Activated naive CD8-positive, alpha-beta T cell treated with anti-CD3 and anti-CD28 coated beads, Interleukin-2, amount 10 ng/mL, durations not matched to agents 7 days and 5 days (primary cell): ENCODE results near the gene ADPRM. TPM values are rescaled to one million over a fixed set of nuclear protein-coding genes. Genes with fewer than 3 reads are reported as not detected.

ENCODE experiments used
- ATAC-seq: fragments of 150-1000 bp; cut with Tn5 transposase; one replicate; pipeline ENCODE4 v1.10.0; 2021; ENCODE audit warnings: low read depth, moderate library complexity
- POLR2A ChIA-PET: fragments of 350-600 bp; sonication (Branson Sonifier 250); formaldehyde crosslinking; loops from one replicate; lab custom pipeline; 2021; ENCODE audit warnings: antibody characterized with exemption; lab: Charles Lee
- DNase-seq: peaks from one replicate; pipeline ENCODE4 v3.0.0; 2021
- H3K27ac Mint-ChIP-seq: one replicate; pipeline ENCODE4 v1.8.0; 2022; ENCODE audit warnings: mild to moderate bottlenecking, mixed read lengths
- H3K27me3 Mint-ChIP-seq: one replicate; pipeline ENCODE4 v1.8.0; 2022; ENCODE audit warnings: mild to moderate bottlenecking, moderate library complexity, mixed read lengths
- H3K36me3 Mint-ChIP-seq: one replicate; pipeline ENCODE4 v1.8.0; 2021; ENCODE audit warnings: mild to moderate bottlenecking, mixed read lengths
- H3K4me1 Mint-ChIP-seq: one replicate; pipeline ENCODE4 v1.8.0; 2021; ENCODE audit warnings: mixed read lengths
- H3K4me3 Mint-ChIP-seq: one replicate; pipeline ENCODE4 v1.8.0; 2022; ENCODE audit warnings: mild to moderate bottlenecking, moderate library complexity, mixed read lengths
- H3K9me3 Mint-ChIP-seq: one replicate; pipeline ENCODE4 v1.8.0; 2021; ENCODE audit warnings: mixed read lengths
- total RNA-seq, 2 experiments: library from RNA; stranded (reverse); gene quantifications; one replicate each; pipeline ENCODE4 v1.2.3, GENCODE V29; 2021

Gene ADPRM, protein sequence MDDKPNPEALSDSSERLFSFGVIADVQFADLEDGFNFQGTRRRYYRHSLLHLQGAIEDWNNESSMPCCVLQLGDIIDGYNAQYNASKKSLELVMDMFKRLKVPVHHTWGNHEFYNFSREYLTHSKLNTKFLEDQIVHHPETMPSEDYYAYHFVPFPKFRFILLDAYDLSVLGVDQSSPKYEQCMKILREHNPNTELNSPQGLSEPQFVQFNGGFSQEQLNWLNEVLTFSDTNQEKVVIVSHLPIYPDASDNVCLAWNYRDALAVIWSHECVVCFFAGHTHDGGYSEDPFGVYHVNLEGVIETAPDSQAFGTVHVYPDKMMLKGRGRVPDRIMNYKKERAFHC
- total RNA-seq = 10 to 100 TPM; 19.3 to 23.9 TPM

DNA sequence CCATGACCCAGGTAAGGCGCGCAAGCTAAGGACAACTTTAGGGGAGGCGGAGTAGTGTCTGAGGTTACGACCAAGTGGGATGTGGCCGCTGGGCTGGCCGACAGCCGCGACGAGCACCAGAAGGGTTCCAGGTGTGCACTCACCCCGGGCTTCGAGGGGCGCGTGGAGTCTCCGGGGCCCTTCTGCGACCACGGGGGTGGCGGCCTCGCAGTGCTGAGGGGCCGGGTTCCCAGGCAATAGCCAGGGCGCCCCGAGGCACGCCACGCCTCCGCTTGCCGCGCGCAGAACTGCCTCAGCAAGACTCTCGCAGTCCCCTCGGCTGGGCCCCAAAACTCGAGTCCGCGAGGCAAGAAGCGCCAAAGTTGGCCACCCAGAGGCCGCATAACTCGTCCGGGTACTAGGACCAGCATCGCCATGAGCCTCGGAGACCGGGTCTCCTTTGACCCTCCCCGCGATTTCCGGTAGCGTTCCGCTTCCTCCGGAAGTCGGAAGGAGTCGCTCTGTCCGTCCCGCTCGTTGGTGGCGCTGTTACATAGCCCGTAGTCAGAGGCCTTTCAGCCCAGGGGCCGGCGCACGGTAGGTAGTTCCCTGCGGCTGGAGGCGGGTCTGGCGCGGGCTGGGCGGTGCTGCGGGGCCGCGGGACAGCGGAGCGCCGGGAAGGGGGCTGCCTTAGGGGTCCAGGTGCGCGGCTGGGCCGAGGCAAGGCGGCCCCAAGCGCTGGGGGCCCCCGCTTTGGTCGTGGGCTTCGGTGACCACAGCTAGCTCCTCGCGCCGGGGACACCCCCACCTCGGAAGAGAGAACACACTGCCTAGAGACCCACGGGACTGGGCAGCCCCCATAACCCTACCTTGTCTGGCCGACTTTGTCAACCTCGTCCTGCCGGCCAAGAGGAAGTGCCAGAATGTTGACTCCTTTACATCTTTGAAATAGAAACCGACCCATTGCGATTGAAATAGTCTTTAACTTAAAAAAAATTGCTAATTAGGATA lies at the start of gene ADPRM, which contains the start of gene SCO1:
Gene ADPRM (plus strand): TSS at position 503 of the 990 bp plus-strand sequence. CDS start 7,333 bp downstream, outside the sequence.
Gene SCO1 (minus strand): TSS at position 442 of the 990 bp plus-strand sequence. CDS start 26 bp downstream, at position 416.
- peak; percentile 86 for DNase-seq
- POLR2A ChIA-PET = interaction anchor here (0.6 kb wide), 1 partner anchor 452 kb away, joined by 3 read pairs; no protein-coding TSS in a partner anchor
- ATAC-seq = peak; percentile 94
- Mint-ChIP-seq H3K27ac (peak within 1 kb of the TSS; percentile 96), H3K9me3 (no peaks in the 10 kb centered on the region), H3K36me3 (peaks cover 27% of the 10 kb centered on the region), H3K4me1 (peaks cover 53% of the 10 kb centered on the region), H3K4me3 (peak within 1 kb of the TSS; percentile 93), H3K27me3 (no peaks in the 10 kb centered on the region)

DNA sequence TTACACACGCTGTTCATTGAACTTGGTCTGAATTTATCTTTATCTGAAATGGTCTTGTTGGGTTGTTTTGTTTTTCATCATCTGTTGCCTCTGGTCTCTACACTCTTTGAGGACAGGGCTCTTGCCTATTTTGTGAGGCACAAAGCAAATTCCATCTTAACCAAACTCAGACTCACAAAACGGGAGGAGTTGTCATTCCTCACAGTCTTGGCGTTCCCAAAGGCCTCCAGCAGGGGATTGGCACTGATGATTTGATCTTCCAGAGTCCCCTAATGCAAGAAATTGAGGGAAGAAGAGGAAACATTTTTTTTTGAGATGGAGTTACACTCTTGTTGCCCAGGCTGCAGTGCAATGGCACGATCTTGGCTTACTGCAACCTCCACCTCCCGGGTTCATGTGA lies 49.0 kb upstream of the ADPRM start:
- no peak overlapping the region for H3K27ac Mint-ChIP-seq
- no peaks in the 10 kb centered on the region for H3K27me3 Mint-ChIP-seq
- DNase-seq (no peak), ATAC-seq (no peak)
- H3K4me3 Mint-ChIP-seq = no peak overlapping the region
- POLR2A ChIA-PET = no interaction called here
- H3K4me1 Mint-ChIP-seq = peaks cover 6% of the 10 kb centered on the region
- H3K36me3 Mint-ChIP-seq = no peaks in the 10 kb centered on the region
- no peaks in the 10 kb centered on the region for H3K9me3 Mint-ChIP-seq

DNA sequence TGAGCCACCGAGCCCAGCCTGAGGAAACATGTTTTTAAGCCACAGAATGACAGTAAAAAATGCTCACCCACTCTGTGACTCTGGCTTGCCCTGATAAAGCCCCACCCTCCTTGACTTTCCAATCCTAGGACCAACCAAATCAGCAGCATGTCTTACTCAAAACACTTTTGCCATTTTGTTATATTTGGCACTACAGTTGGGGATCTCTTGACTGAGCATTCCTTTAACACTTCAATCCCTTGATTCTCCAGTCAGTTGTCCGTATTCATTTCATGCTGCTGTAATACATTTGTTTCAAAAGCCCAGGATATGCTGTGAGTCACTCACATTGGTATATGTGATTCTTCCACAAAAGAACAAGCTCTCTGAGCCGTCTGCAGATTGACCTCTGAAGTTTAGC lies 48.4 kb upstream of the ADPRM start:
- POLR2A ChIA-PET = no interaction called here
- ATAC-seq = no peak
- H3K9me3 Mint-ChIP-seq = no peaks in the 10 kb centered on the region
- H3K36me3 Mint-ChIP-seq = no peaks in the 10 kb centered on the region
- no peak overlapping the region for H3K4me3 Mint-ChIP-seq
- peaks cover 7% of the 10 kb centered on the region for H3K4me1 Mint-ChIP-seq
- no peak overlapping the region for H3K27ac Mint-ChIP-seq
- H3K27me3 Mint-ChIP-seq = peaks cover under 1% of the 10 kb centered on the region
- no peak for DNase-seq

DNA sequence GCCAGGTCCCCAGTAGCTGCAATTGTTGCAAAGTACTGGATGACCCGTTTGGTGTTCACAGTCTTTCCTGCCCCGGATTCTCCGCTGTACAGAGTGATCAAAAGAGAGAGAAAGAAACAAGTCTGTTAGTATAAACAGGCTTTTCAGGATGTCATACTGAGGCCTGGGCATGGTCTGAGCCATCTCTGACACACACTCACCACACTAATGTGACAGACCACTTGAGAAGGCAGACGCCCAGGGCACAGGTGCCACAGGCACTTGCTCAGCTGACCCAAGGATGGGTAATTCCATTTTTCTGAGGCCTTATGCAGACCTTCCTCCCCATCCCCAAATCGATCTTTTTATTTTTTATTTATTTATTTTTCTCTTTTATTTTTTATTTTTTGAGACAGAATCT lies 47.8 kb upstream of the ADPRM start:
- POLR2A ChIA-PET = no interaction called here
- ATAC-seq (no peak), DNase-seq (no peak)
- Mint-ChIP-seq H3K4me1 (peaks cover 7% of the 10 kb centered on the region), H3K27me3 (peaks cover 1% of the 10 kb centered on the region), H3K36me3 (no peaks in the 10 kb centered on the region), H3K9me3 (no peaks in the 10 kb centered on the region), H3K27ac (no peak overlapping the region), H3K4me3 (no peak overlapping the region)

GRCh38 chr17:10651927-10652326 lies 45.5 kb upstream of the ADPRM start:
- POLR2A ChIA-PET = no interaction called here
- H3K4me1 Mint-ChIP-seq = peaks cover 7% of the 10 kb centered on the region
- no peaks in the 10 kb centered on the region for H3K9me3 Mint-ChIP-seq
- peak overlapping the region; percentile 7 for H3K27ac Mint-ChIP-seq
- H3K27me3 Mint-ChIP-seq = peaks cover 1% of the 10 kb centered on the region
- DNase-seq (no peak), ATAC-seq (no peak)
- no peak overlapping the region for H3K4me3 Mint-ChIP-seq
- no peaks in the 10 kb centered on the region for H3K36me3 Mint-ChIP-seq

- POLR2A ChIA-PET = no interaction called here
- Mint-ChIP-seq H3K27me3 (peaks cover 1% of the 10 kb centered on the region), H3K36me3 (no peaks in the 10 kb centered on the region), H3K4me1 (peaks cover 7% of the 10 kb centered on the region), H3K4me3 (peak overlapping the region; percentile 14), H3K27ac (peak overlapping the region; percentile 40), H3K9me3 (no peaks in the 10 kb centered on the region)
- ATAC-seq (peak; percentile 63), DNase-seq (no peak)
Observed at GRCh38 chr17:10652984-10653659, 44.3 kb upstream of the ADPRM start.

DNA sequence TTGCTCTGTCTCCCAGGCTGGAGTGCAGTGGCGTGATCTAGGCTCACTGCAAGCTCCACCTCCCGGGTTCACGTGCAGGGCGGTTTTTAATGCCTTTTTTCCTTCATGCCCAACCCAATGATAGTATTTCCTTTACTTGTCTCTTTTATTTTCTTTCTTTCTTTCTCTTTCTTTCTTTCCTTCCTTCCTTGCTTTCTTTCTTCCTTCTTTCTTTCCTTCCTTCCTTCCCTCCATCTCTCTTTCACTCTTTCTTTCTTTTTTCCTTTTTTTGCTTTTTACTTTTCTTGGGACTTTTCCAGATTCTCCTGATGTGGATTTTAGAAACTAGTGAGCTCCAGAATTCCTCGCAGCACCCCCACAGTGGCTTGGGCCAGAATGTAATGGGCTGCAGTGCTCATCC lies 43.4 kb upstream of the ADPRM start:
- Mint-ChIP-seq H3K36me3 (no peaks in the 10 kb centered on the region), H3K27me3 (peaks cover 1% of the 10 kb centered on the region), H3K4me1 (peaks cover 7% of the 10 kb centered on the region), H3K4me3 (no peak overlapping the region), H3K9me3 (no peaks in the 10 kb centered on the region), H3K27ac (no peak overlapping the region)
- no peak for ATAC-seq
- POLR2A ChIA-PET = no interaction called here
- no peak for DNase-seq

GRCh38 chr17:10657148-10657547 lies 40.2 kb upstream of the ADPRM start, which contains the start of gene MYH3:
MYH3 (minus strand) TSS chr17:10657309; CDS start chr17:10655064, 2,245 bp downstream.
- Mint-ChIP-seq H3K27me3 (peaks cover 1% of the 10 kb centered on the region), H3K4me3 (no peak within 1 kb of the TSS), H3K36me3 (no peaks in the 10 kb centered on the region), H3K4me1 (peaks cover 7% of the 10 kb centered on the region), H3K9me3 (no peaks in the 10 kb centered on the region), H3K27ac (no peak within 1 kb of the TSS)
- DNase-seq = no peak
- POLR2A ChIA-PET = no interaction called here
- ATAC-seq = no peak

DNA sequence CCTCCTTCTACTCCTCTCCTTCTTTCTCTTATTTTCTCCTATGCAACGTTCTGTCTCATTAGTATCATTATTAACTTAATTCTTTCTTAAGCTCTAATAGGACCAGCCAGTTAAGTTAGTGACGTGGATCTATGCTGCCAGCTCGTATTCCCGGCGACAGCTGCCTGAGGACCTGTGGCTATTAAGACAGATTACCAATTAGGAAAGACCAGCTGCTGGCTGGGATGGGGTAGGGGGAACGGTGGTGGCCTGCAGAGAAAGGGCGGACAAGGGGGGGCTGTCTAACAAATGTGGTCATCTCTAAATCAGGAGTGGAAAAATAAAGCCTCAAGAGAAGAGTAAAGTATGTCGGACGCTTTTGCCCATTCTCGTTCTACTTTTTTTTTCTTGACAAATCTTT lies 39.5 kb upstream of the ADPRM start:
- peaks cover 5% of the 10 kb centered on the region for H3K4me1 Mint-ChIP-seq
- H3K4me3 Mint-ChIP-seq = no peak overlapping the region
- no peaks in the 10 kb centered on the region for H3K9me3 Mint-ChIP-seq
- no peaks in the 10 kb centered on the region for H3K36me3 Mint-ChIP-seq
- H3K27me3 Mint-ChIP-seq = peaks cover 1% of the 10 kb centered on the region
- POLR2A ChIA-PET = no interaction called here
- DNase-seq (no peak), ATAC-seq (no peak)
- no peak overlapping the region for H3K27ac Mint-ChIP-seq

- H3K4me1 Mint-ChIP-seq = no peaks in the 10 kb centered on the region
- H3K9me3 Mint-ChIP-seq = no peaks in the 10 kb centered on the region
- H3K4me3 Mint-ChIP-seq = no peak overlapping the region
- no peak overlapping the region for H3K27ac Mint-ChIP-seq
- POLR2A ChIA-PET = no interaction called here
- ATAC-seq (no peak), DNase-seq (no peak)
- peaks cover 1% of the 10 kb centered on the region for H3K36me3 Mint-ChIP-seq
- no peaks in the 10 kb centered on the region for H3K27me3 Mint-ChIP-seq
Observed at GRCh38 chr17:10661437-10661836, 36.0 kb upstream of the ADPRM start.

- H3K4me1 Mint-ChIP-seq = no peaks in the 10 kb centered on the region
- no peak overlapping the region for H3K27ac Mint-ChIP-seq
- DNase-seq = no peak
- no peak overlapping the region for H3K4me3 Mint-ChIP-seq
- no peaks in the 10 kb centered on the region for H3K9me3 Mint-ChIP-seq
- POLR2A ChIA-PET = no interaction called here
- H3K36me3 Mint-ChIP-seq = peaks cover 1% of the 10 kb centered on the region
- no peak for ATAC-seq
- no peaks in the 10 kb centered on the region for H3K27me3 Mint-ChIP-seq
Observed at GRCh38 chr17:10663231-10663630, 34.2 kb upstream of the ADPRM start.

DNA sequence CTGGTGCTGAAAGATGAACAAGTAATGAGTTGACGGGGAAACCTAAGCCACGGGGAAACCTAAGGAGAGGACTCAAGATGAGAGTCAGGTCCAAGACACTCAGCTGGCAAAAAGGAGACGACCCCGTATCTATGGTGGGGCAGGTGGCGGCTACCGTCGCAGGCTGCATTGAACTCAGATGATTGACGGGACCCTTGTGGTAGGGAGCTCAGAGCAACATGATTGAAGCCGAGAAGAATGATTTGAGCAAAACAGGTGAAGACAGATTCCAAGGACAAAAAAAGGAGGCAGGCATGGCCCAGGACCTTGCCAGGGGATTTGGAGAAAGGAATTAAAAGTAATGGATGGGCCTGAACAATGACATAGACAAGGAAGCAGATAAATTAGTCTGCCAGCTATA lies 32.8 kb upstream of the ADPRM start:
- no peak overlapping the region for H3K27ac Mint-ChIP-seq
- no peak overlapping the region for H3K4me3 Mint-ChIP-seq
- no peak for ATAC-seq
- H3K9me3 Mint-ChIP-seq = no peaks in the 10 kb centered on the region
- H3K27me3 Mint-ChIP-seq = no peaks in the 10 kb centered on the region
- peaks cover 1% of the 10 kb centered on the region for H3K36me3 Mint-ChIP-seq
- POLR2A ChIA-PET = interaction anchor here (0.5 to 1.4 kb wide), 2 partner anchors 19 to 1250 kb away, joined by 3 to 5 read pairs; no protein-coding TSS in a partner anchor
- DNase-seq = no peak
- no peaks in the 10 kb centered on the region for H3K4me1 Mint-ChIP-seq

GRCh38 chr17:10666906-10667305 lies 30.5 kb upstream of the ADPRM start:
- Mint-ChIP-seq H3K27me3 (no peaks in the 10 kb centered on the region), H3K4me1 (no peaks in the 10 kb centered on the region), H3K4me3 (no peak overlapping the region), H3K9me3 (no peaks in the 10 kb centered on the region), H3K27ac (no peak overlapping the region), H3K36me3 (peaks cover 1% of the 10 kb centered on the region)
- POLR2A ChIA-PET = no interaction called here
- ATAC-seq (no peak), DNase-seq (no peak)
